Body of pancreas (tissue), 4 donors: ENCODE data around the gene IDI1.

Experiments
- CTCF ChIP-seq, 7 experiments: fragments of 450-650 bp in 4 of 7; fragments of 200-600 bp in 3 of 7; sonication (generic) in 3 of 7; IDR thresholded peaks; one replicate each; pipeline ENCODE4 v1.5.1; 2016 to 2019; ENCODE audit warnings: antibody characterized with exemption in 7 of 7
- POLR2A ChIP-seq, 3 donors: fragments of 450-650 bp; IDR thresholded peaks; one replicate each; pipeline ENCODE4 v1.6.1; 2016; ENCODE audit warnings: antibody characterized with exemption in 3 of 3, mild to moderate bottlenecking in 2 of 3

DNA sequence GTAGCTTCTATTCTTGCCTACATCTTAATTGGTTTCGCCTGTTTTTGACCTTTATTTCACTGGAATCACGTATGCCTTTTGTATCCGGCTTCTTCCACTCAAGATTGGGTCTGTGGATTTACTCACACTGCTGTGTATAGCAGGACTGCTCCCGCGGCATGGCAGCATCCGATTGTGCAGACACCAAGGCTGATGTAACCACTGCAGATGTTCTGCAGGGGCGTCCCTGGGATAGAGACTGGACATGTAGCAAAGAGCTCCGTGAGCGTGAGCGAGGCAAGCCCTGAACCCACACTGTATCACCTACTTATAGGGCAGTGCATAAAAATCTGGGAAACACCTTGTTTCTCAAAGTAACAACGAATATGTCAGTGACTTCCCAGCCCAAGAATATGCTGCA, 11.8 kb downstream of the IDI1 start:
- TF ChIP-seq CTCF (IDR thresholded peaks at IDR 0.05) = no peak
- TF ChIP-seq POLR2A (IDR thresholded peaks at IDR 0.05) = no peak
